Ascending aorta (tissue), 2 donors: ENCODE measurements around the gene BLID. TPM values are rescaled to one million over a fixed set of nuclear protein-coding genes. Genes with fewer than 3 reads are reported as not detected.

ENCODE experiments used
- DNase-seq, 2 donors: peaks; one replicate each; pipeline ENCODE4 v3.0.0-alpha.2; 2019; ENCODE audit warnings: low spot score in 2 of 2
- H3K27ac ChIP-seq, 2 donors: fragments of 200-600 bp; sonication (generic); one replicate each; pipeline ENCODE4 v1.5.1; 2016 to 2017; ENCODE audit warnings: mild to moderate bottlenecking in 1 of 2
- H3K27me3 ChIP-seq: fragments of 200-600 bp; sonication (generic); one replicate; pipeline ENCODE4 v1.5.1; 2017
- H3K36me3 ChIP-seq, 2 donors: fragments of 200-600 bp; sonication (generic); one replicate each; pipeline ENCODE4 v1.5.1; 2016
- H3K4me1 ChIP-seq, 2 donors: fragments of 200-600 bp; sonication (generic); one replicate each; pipeline ENCODE4 v1.5.1; 2016 to 2017; ENCODE audit warnings: mild to moderate bottlenecking in 1 of 2
- H3K4me3 ChIP-seq, 2 donors: fragments of 200-600 bp; sonication (generic); one replicate each; pipeline ENCODE4 v1.5.1; 2016 to 2017; ENCODE audit warnings: mild to moderate bottlenecking in 1 of 2
- H3K9me3 ChIP-seq, 2 donors: fragments of 200-600 bp; sonication (generic); one replicate each; pipeline ENCODE4 v1.5.1; 2016
- intact Hi-C: fragments of 100-400 bp; cut with DNase I; formaldehyde crosslinking; loops from one replicate; pipeline ENCODE4 v1.15.1; 2023
- total RNA-seq: library from RNA; depleted of rRNA; stranded (reverse); fragments of >200 nt; gene quantifications from one replicate; pipeline ENCODE4 v1.1.0, GENCODE V29; 2016
- TF ChIP-seq, protein P1 (sequence below), 3 experiments: fragments of 200-600 bp in 2 of 3; fragments of 450-650 bp in 1 of 3; sonication (generic) in 2 of 3; IDR thresholded peaks; one replicate each; pipeline ENCODE4 v1.5.1; 2016 to 2019; ENCODE audit warnings: antibody characterized with exemption in 3 of 3, mild to moderate bottlenecking in 1 of 3, moderate library complexity in 1 of 3

Gene BLID
- total RNA-seq, 1 donor from 2014 or later: not detected

DNA sequence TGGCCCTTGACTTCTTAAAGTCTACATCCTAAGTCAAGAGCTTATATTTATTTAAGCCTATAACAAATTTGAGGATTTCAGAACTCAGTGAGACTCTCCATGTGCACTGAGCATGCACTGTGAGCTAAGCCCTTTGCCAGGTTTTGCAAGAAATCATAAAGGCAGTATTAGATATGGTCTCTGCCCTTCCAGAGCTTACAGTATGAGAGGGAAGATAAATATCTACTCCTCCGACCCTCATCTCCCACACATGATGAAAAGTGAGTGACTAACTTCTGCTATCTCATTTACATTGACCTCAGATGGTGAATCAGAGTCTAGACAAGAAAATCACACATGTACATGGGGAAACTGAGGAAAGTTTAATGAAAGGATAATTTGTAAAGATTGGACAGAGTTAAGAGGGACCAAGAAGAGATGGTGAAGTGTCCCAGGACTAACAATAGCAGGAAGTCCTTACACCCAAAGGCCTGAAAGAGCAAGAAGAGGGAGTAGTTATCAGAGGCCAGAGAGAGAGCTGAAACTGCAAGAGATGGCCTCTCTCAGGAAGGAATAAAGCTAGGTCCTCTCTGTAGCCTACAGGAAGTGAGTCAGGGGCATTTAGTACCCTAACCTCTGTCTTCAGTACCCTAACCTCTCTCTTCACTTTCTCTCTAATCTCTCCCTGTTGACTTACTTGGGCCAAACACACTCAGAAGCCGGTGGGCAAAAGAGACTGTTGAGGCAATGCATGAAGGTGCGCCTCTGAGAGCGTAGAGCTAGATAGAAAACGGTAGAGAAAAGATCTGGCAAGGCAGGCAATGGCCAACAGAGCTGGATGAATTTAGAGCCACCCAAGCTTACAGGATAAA, 23.0 kb upstream of the BLID start:
- Histone ChIP-seq H3K36me3 (no peaks in the 10 kb centered on the region), H3K4me3 (no peak overlapping the region), H3K9me3 (no peaks in the 10 kb centered on the region), H3K27me3 (no peaks in the 10 kb centered on the region), H3K27ac (peak overlapping the region; percentile 60 to 76), H3K4me1 (peaks cover 6 to 35% of the 10 kb centered on the region in 2 donors)
- intact Hi-C loops: no loop called here
- TF ChIP-seq, protein P1, sequence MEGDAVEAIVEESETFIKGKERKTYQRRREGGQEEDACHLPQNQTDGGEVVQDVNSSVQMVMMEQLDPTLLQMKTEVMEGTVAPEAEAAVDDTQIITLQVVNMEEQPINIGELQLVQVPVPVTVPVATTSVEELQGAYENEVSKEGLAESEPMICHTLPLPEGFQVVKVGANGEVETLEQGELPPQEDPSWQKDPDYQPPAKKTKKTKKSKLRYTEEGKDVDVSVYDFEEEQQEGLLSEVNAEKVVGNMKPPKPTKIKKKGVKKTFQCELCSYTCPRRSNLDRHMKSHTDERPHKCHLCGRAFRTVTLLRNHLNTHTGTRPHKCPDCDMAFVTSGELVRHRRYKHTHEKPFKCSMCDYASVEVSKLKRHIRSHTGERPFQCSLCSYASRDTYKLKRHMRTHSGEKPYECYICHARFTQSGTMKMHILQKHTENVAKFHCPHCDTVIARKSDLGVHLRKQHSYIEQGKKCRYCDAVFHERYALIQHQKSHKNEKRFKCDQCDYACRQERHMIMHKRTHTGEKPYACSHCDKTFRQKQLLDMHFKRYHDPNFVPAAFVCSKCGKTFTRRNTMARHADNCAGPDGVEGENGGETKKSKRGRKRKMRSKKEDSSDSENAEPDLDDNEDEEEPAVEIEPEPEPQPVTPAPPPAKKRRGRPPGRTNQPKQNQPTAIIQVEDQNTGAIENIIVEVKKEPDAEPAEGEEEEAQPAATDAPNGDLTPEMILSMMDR (IDR thresholded peaks at IDR 0.05): no peak
- DNase-seq: no peak

DNA sequence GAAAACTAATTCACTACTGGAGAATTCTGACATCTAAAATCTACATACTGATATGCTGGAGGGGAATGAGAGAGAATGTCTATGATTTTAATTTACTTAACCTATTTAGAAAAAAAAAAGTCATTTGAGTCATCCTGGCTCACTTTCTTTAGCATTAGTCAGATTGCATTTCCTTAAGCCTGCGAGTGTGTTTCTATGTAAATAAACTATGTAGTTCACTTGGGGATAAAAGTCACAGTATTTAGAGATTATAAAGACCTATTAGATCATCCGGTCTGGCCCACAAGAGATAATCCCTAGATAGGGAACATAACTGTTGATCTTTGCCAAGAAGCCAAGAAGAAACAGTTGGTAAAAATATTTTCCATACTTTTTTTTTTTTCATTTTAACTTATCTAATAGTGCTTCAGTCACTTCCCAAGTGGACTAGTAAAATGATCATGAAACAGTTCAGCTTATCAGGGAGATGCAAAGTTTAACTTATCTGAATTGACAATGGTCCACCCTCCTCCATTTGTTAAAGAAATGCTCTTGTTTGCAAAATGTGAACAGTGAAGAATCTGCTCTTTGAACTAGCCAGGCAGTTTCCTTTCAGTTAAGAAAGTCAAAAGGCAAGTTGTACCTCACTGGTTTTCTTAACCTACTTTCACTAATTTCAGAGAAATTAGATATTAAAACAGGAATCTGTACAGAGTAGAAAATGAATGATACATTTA, 21.2 kb upstream of the BLID start:
- Histone ChIP-seq H3K27me3 (no peaks in the 10 kb centered on the region), H3K4me1 (peaks cover 6 to 35% of the 10 kb centered on the region in 2 donors), H3K9me3 (no peaks in the 10 kb centered on the region), H3K36me3 (no peaks in the 10 kb centered on the region), H3K27ac (peak overlapping the region; percentile 76 to 81), H3K4me3 (no peak overlapping the region)
- no peak for DNase-seq
- intact Hi-C loops: no loop called here
- TF ChIP-seq, protein P1 (IDR thresholded peaks at IDR 0.05): no peak

DNA sequence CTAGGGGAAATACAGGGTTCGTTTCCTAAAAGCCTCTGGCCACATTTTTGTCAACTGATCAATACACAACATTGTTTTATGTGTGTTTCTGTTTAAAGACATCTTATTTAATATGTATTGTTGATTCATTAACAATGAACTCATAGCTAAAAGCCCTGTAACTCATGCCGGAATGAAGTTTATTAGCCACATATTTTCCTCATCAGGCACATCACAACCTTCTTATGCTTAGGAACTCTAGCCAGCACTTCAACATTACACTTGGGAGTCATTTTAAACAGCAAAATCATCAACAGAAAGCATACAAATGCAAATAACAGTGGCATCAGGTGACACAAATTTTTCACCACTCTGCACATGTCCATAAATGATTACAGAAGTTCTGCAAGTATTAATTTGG, 15.1 kb upstream of the BLID start:
- Histone ChIP-seq H3K9me3 (no peaks in the 10 kb centered on the region), H3K4me1 (peaks cover 0 to 11% of the 10 kb centered on the region in 2 donors), H3K4me3 (no peak overlapping the region), H3K36me3 (no peaks in the 10 kb centered on the region), H3K27me3 (no peaks in the 10 kb centered on the region), H3K27ac (no peak overlapping the region)
- intact Hi-C loops: no loop called here
- TF ChIP-seq, protein P1 (IDR thresholded peaks at IDR 0.05): no peak
- DNase-seq: no peak

DNA sequence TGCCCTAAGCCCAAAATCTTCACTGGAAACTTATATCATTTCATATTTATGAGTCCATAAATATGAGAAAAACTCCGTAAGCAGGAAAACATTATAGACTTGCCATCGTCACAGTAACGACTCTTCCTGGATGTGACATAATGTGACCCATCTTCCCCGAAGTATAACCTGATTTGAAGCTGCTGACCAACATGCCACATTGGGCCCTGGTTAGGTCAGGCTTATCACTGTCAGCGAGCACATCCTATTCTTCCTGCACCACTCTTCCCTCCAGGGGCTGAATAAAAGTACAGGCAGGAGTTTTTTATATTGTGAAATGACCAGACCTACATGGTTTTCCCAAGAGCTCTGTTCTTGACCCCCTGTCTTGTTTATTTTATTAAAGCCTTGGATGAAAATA, 12.1 kb upstream of the BLID start:
- Histone ChIP-seq H3K36me3 (no peaks in the 10 kb centered on the region), H3K27me3 (no peaks in the 10 kb centered on the region), H3K4me1 (peaks cover 0 to 6% of the 10 kb centered on the region in 2 donors), H3K4me3 (no peak overlapping the region), H3K27ac (no peak overlapping the region), H3K9me3 (no peaks in the 10 kb centered on the region)
- intact Hi-C loops: no loop called here
- TF ChIP-seq, protein P1 (IDR thresholded peaks at IDR 0.05): no peak
- DNase-seq: no peak

DNA sequence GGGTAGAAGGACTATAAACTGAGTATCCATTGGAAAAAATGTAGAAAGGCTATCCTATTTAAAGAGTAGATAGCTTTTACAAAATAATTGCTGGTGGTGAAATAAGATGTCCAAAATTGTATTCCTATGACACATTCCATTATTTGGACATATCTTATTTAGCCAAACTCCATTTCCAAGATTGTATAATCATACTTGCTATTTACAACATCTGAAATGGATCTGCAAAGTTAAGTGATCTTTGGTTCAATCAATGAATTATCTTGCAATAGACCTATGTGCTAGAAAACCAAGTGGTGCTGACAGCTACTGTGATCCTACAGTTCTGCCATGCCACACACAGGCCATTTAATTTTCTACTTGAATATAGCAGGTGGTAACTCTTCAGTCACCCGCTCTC, 11.0 kb upstream of the BLID start:
- TF ChIP-seq, protein P1 (IDR thresholded peaks at IDR 0.05): no peak
- no peak for DNase-seq
- no peak overlapping the region for H3K4me3 ChIP-seq
- no peaks in the 10 kb centered on the region for H3K36me3 ChIP-seq
- intact Hi-C loops: no loop called here
- H3K27ac ChIP-seq: no peak overlapping the region
- peaks cover 0 to 7% of the 10 kb centered on the region in 2 donors for H3K4me1 ChIP-seq
- H3K27me3 ChIP-seq: no peaks in the 10 kb centered on the region
- no peaks in the 10 kb centered on the region for H3K9me3 ChIP-seq
